GM12874 (cell line): ENCODE measurements around the gene PPP6R2.

Source experiments
- TF ChIP-seq, protein P1 (sequence below): IDR thresholded peaks from 2 replicates; pipeline ENCODE4 v1.5.1; 2011; ENCODE audit warnings: low read depth, mild to moderate bottlenecking, control low read depth, low read length, moderate library complexity; ENCODE audit not compliant: insufficient read depth

Gene PPP6R2

DNA sequence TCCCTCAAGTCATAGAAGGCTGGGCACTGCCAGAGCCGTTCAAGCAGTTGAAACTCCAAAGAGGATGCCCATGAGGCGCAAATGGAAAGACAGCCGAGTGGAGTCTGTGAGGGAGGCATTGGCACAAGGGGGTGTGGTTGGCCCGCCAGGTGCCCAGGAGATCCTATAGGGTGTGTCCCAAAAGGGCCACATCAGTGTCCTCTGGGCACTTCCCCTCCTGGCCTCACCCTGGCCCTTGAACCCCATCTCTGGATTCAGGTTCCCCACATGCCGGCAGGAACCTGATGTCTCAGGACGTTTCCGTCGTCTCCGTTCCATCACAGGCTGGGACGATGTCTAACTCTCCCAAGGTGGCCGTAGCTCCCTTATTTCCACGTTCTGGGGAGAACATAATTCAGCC lies 77.5 kb downstream of the PPP6R2 start:
- TF ChIP-seq, protein P1, sequence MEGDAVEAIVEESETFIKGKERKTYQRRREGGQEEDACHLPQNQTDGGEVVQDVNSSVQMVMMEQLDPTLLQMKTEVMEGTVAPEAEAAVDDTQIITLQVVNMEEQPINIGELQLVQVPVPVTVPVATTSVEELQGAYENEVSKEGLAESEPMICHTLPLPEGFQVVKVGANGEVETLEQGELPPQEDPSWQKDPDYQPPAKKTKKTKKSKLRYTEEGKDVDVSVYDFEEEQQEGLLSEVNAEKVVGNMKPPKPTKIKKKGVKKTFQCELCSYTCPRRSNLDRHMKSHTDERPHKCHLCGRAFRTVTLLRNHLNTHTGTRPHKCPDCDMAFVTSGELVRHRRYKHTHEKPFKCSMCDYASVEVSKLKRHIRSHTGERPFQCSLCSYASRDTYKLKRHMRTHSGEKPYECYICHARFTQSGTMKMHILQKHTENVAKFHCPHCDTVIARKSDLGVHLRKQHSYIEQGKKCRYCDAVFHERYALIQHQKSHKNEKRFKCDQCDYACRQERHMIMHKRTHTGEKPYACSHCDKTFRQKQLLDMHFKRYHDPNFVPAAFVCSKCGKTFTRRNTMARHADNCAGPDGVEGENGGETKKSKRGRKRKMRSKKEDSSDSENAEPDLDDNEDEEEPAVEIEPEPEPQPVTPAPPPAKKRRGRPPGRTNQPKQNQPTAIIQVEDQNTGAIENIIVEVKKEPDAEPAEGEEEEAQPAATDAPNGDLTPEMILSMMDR, result no peak

DNA sequence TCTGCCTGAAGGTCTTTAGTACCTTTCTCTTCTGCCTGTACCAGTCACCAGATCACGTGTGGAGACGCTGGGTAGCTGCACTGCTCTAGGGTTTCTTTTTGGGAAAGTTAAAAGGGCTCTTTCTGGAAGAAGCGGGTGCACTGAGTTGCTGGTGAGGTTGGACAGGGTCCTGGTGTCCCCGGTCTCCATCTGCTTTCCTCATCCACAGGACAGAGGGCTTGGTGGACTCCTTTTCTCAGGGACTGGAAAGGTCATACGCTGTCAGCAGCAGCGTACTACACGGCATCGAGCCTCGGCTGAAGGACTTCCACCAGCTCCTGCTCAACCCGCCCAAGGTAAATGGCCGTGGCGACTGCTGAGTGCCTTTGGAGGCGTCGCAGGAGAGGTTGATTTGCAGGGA lies 78.9 kb downstream of the PPP6R2 start:
- TF ChIP-seq, protein P1, result no peak

DNA sequence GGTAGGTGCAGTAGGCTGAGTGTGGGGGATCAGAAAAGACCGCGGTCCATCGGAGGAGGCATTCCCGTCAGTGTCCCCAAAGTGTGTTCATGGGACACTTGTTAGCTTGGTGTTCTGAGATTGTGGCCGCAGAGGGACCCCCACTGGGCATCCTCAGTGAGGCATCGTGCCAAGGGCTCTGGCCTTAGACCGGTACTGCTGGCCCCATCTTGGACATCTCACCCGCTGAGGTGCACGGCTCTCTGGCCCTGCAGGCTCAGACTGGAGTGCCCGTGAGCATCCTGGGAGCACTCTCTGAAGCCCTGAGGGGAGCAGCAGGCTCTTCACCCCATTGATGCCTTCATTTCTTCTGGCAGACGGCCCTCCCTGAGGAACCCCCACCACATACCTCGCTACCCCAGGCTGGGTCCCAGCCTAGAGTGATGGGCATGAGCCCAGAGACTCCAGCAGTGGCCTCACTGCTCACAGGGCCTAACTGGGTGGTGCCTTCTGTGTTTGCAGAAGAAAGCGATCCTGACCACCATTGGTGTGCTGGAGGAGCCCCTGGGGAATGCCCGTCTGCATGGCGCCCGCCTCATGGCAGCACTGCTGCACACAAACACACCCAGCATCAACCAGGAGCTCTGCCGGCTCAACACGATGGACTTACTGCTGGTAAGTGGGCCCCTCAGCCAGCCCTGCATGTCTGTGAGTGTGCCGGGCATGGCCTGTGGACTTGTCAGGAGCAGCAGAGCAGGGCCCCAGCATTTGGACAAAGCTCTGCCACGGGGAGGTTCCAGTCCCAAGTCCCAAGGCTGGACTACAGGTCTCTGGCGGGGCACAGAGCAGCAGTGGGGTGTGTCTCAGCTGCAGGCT lies 80.1 kb downstream of the PPP6R2 start:
- TF ChIP-seq, protein P1, result no peak

DNA sequence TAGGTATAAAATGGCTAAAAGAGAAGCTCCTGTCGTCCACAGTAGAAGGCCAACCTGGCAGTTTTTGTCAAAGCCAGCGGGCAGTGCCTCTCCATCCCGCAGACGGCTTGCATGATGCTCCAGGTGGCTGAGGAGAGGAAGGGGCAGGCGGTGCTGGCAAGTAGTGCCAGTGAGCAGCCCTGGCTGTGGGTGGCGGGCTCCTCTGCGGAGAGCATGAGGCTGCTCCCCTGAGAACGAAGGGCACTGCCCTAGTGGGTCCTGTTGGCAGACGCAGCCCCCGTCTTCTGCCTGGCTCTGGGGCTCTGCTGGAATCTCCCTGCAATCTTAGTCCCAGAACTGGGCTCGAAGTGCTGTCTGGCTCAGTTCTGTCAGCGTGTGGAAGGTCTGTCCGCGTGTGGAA lies 80.8 kb downstream of the PPP6R2 start:
- TF ChIP-seq, protein P1, result no peak

DNA sequence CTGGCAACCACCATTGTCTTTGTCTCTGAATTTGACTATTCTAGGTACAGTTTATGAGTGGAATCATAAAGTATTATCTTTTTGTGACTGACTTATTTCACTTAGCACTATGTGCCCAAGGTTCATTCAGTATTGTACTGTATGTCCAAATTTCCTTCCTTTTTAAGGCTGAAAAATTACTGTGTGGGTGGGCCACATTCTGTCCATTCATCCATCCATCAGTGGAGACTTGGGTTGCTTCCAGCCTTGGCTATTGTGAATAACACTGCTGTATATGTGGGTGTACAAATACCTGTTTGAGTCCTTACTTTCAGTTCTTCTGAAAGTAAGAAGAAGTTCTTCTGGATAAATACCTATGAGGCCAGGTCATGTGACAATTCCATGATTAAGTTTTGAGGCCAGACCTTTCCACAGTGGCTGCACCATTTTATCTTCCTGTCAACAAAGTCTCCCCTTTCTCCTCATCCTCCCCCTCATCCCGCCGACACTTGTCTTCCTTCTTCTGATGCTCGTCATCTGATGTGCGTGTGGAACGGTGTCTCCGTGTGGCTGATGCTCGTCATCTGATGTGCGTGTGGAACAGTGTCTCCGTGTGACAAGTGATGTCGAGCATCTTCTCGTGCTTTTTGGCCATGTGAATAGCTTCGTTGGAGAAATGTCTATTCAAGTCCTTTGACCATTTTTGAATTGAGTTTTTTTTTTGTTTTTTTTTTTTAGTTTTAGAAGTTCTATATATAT lies 82.2 kb downstream of the PPP6R2 start:
- TF ChIP-seq, protein P1, result no peak

DNA sequence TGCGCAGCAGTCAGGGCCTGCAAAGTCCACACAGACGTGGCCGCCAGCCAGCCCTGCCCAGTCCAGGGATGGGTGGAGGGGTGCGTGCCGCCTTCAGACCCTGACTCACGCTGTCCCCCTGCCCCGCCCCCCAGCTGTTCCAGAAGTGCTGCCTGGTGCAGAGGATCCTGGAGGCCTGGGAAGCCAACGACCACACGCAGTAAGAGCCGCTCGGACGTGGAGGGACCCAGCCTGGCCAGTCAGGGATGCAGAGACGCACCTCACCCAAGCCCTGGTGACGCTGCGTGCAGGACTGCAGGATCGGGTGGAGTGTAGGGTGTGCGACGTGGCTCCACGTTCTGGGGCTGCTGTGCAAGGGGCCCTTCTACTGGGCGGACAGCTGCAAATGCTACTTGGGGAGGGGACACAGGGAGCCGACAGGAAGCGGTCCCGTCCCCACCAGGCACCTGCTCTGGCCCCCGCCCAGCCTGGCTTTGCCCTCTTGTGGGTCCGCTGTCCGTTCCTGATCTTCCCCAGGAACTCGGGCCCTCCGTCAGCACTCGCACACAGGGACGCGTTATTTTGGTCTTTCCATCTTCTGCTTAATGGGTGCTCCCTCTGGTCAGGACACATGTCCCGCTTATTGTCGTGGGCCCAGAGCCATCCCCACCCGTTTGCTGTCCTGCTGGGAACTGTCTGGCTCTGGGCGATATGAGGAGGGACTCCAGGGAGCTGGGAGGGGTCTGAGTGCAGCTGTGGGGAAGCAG lies 89.2 kb downstream of the PPP6R2 start:
- TF ChIP-seq, protein P1, result no peak

DNA sequence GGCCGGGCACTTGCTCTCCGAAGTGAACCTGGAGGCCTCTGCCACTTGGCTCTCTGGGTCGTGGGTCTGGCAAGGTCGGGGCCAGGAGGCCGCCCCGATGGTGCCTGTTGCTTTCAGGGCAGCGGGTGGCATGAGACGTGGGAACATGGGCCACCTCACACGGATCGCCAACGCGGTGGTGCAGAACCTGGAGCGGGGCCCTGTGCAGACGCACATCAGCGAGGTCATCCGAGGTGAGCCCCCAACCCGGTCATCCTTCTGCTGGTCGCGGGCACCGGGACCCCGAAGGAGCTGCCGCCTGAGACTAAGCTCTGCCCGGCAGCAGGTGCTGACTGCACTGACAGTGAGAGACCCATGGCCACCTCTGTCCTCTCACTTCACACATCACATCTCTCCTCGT lies 91.7 kb downstream of the PPP6R2 start:
- TF ChIP-seq, protein P1, result no peak
